GDM1 (cell line): ENCODE results near the gene USP32.

Experiments
- DNase-seq: peaks from one replicate; lab custom pipeline; 2025; lab: John Stamatoyannopoulos, UW

USP32 gene

DNA sequence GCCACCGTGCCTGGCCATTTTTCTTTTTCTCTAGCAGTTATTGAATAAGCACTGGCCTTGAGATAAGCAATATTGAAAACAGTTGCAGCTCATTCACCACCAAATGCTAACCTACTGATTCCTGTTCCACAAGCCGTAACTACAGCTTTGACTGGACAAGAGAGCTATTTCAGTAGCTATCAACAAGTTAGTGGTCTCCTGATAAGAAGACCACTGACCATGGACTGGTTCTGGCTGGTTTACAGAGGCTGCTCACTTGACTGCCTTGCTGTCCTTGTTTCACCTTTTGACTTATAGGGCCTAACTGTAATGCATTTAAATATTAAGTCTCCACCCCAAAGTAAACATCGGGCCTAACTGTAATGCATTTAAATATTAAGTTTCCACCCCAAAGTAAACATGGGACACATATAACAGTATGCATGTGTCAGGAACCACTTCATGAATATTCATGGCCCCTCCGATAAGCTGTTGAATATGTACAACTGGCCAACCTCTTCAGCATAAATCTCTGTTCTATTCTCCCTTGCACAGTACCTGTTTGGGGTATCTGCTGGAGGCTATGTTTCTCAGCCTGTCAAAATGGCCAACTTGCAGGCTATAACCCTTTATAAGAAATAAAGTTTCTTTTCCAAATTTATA lies 94.1 kb downstream of the USP32 start:
- DNase-seq: no peak

DNA sequence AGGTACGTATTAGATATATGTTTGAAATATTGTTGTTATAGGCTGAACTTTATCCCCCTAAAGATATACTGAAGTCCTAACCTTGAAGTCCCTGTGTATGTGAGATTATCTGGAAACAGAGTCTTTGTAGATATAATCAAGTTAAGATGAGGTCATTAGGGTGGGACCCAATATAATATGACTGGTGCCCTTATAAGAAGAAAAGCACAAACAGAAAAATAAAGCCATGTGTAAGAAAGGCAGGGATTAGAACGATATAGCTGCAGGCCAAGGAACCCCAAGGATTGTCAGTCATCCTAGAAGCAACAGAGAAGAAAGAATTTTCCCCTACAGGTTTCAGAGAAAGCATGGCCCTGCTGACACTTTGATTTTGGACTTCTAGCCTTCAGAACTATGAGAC lies 95.8 kb downstream of the USP32 start:
- DNase-seq: no peak

DNA sequence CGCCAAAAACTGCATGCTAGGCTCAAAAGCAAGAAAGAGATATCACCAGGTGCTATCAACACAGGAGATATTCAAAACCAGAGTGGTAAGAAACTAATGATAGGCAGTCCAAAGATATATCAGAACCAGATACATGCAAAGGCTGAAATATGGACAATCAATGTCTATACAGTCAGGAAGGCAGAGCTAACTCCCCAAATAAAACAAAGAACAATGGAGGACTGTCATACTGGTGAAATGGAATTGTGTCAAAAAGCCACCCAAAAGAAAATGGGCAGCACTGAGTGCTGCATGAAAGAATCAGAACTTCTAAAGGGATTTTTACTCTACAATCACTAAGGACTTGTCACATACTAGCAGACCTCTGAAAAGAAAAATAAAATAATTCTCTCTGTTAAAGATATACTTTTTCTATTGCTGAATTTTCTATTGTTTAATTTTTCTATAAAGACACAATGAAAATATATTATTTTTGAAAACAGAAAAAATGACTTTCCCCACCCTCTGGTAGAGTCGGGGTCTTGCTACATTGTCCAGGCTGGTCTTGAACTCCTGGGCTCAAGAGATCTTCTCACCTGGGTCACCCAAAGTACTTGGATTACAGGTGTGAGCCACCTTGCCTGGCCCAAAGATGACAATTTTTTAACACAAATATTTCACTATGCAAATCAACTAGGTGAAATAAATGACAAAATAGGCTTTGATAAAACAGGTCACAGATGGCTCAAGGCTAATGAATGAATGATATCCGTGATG lies 98.2 kb downstream of the USP32 start:
- DNase-seq: no peak

DNA sequence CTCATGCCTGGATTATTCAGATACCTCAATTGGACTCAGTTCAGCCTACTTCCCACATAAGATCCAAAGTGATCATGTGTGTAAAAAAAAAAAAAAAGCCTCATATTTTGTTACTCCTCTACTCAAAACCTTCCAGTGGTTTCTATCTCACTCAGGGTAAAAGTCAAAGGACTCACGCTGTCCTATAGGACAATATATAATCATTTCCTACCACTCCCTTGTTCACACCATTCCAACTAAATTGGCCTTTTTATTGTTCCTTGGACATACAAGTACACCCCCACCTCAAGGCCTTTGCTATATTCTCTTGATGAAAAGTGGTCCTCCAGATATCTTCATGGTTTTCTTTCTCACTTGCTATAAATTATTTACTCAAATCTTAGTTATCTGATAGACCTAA lies 99.2 kb downstream of the USP32 start:
- DNase-seq: no peak

DNA sequence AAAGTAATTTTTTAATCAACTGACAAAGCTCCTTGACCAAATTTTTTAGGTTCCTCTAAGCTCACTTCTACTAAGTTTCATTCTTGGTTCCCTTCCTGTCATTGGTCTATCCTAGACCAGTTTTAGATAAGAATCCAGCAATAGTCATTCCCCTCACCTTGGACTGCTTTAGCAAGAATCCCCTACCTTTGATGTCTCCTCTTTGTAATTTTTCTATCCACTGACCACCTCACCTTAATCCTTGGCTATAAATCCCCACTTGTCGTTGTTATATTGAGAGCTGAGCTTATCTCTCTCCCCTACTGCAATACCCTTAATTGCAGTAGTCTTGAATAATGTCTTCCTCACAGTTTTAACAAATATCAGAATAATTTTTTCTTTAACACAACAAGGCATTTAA lies 107.2 kb downstream of the USP32 start:
- no peak for DNase-seq

DNA sequence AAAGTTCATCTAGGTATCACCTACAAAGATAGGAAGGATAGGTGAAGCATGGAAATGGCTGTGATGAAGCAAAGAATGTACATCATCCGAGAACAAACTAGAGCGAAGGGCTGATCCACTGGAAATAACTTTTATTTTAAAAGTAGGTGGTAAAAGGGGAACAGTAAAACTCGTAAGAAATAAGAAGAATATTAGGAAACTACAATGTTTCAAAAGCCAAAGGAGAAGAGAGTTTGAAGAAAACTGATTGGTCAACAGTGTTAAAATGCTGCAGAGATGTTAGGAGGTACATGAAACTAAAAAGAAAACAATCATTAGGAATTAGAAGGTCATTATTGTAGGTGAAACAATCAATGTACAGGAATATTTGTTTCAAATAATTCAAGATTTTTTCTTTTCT lies 108.1 kb downstream of the USP32 start:
- no peak for DNase-seq

DNA sequence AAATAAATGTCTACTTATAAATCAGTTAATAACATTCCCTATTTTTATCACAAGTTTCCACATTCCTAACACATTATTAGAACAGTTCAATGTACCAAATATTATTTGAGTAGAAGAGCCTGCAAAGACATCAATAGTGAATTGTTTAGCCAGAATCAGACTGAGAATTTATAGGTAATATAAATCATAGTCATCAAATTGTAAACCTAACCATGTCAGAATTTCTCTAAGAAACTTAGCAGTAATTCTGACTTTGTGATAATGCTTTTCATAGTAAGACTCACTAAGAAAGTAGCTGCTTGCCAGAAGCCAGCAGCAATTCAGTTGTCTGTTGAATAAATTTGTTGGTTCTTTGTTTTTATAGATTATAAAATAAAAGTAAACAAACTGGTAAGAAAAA lies 111.3 kb downstream of the USP32 start:
- DNase-seq: no peak

DNA sequence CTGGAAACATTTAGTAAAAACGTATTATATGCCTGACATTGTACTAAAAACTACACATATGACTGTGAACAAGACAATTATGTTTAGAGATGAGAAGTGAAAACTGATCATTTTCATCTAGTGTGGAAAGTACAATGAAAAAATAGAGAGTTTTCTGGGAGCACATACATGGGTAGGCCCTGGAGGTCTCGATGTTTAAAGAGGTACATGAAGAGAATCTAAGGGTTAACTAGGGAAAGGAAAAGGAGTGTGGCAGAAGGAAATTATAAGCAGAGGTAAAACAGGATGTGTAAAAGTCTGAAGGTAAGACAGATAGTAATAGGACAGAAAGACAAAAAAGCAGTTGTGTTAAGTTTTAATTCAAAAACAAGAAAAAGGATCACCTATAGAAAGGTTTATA lies 113.7 kb downstream of the USP32 start:
- no peak for DNase-seq

DNA sequence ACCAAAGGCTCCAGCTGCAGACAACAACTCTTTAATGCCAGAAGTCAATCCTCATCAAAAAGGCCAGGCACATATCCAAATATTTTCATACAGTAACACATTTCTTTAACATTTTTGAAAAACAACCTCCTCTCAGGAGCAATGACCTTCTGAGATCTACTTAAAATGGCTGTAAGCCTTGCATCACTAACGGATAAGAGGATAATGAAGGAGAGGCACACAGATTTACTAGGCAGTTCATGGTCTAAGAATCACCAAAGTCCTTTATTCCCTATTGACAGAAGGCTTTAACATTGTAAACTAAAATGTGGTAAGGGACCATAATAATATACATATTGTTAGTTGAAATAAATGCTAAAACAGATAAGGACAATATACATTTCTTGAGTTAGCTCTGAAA lies 114.7 kb downstream of the USP32 start:
- DNase-seq: no peak

DNA sequence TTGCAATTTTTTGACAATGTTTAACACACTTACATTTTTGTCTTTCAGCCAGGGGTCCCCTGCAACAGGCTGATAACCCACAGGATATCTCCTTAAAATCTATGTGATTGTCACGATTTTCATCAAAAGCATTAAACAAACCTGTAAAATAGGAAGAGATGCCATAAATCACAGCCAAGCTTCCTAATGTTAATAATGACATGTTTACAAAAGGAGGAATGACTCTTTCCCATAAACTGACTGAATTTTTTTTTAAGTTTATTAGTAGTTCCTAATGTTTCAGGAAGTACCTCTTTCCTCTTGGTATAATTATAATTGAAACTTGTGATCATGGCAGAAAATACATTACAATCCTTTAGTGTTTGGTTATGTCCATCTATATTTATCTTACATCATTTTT lies 122.5 kb downstream of the USP32 start:
- DNase-seq: no peak

DNA sequence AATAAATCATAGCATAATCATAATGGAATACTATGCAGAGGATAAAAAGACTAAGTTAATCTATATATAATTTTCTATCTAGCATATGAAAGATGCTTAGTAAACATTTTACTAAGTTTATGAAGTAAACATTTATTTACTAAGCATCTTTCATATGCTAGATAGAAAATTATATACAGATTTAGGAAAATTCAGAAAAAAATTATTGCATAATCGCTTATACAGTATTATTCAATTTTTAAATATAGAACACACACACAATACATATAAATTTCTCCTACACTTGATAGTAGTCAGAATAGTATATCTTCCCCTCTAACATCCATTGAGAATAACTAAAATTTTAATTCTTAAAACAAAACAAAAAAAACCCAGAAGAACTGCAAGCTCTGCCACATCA lies 131.4 kb downstream of the USP32 start:
- DNase-seq: no peak

DNA sequence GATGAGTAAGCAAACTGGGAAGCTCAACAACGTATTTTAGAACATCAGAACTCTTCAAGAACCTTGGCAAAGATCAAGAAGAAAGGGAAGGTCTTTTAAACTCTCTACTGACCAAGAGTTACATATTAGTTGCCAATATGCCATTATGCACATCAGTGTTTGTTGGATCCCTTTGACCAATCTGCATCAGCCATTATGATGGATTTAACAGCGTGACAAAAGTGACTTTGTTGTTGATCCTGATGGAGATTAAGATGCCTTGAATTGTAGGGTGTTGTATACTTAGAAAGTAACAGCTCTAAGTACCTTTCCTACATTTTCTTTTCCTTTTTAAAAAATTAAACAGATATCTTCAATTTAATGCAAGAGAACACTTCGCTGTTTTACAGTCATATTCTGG lies 133.6 kb downstream of the USP32 start:
- no peak for DNase-seq

DNA sequence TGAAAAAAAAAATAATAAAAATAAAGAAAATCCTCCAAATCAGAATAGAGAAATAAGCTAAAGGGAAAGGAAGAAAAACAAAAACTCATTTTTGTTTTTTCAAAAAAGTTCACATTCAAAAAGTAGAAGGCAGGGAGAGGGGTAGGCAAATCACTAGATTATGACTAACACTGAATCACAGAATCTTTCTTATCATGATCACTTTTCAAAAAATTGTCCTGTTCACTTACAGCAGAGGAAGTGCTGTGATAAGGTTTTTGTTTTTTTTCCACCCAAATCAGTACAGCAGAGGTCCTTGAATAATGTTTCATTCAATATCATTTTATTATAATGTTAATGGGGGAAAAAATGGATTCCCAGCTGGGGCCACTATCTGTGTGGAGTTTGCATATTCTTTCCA lies 135.8 kb downstream of the USP32 start:
- DNase-seq: no peak

DNA sequence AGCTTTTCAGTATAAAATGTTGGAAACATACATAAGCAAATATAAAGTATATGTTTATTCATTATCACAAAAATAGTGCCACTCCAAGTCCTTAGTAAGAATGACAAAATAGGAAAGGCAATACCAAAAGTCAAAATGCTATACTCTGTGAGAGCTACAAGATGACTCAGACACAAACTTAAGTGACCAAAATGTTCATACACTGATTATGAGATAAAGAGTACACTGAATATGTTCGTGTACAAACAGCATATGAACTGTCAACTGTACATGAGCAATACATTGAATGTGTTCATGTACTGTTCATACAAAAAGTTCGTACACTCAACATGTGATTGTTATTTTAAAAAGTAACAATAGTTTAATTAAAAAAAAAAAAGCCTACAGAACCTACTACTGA lies 138.9 kb downstream of the USP32 start:
- no peak for DNase-seq

DNA sequence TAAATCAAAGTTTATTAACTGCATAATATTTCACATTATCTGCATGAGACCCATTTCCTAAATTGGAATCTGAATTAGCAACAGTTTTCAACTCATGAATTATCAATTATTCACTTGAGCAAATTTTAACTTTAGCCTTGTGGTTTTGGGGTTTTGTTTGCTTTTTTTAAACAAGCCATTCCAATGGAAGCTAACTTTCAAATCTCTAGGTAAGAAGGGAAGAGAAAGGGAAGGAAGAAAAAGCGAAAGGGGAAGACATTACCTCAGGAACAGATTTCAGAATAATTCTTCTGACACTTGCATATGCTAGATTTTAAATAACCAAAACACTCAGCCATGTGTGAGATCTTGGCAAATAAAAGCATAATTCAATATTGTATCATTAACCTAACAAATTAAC lies 139.5 kb downstream of the USP32 start:
- DNase-seq: no peak

DNA sequence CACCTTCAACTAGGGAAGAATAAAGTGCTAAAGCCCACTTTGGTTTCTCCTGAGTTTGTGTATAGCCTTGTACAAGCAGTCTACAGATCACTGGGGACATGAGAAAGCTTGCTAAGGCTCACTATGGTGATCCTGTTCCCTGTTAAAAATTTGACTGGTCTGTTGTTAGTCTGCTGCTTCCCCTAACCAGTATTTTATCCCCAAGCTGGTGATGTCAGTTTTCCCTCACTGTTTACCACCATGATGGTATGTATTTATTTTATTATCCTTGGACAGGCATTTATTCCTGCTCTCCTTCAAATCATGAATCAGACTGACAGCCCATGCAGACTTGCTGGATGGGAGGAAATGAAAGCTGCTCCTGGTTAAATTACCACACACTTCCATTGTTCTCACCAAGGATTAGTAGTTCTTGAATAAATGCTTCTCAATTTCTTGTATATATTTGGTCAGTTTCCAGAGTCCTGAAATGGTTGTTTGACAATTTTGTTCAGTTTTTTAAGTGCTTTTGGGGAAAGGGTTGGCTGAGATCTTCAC lies 142.6 kb downstream of the USP32 start:
- no peak for DNase-seq

DNA sequence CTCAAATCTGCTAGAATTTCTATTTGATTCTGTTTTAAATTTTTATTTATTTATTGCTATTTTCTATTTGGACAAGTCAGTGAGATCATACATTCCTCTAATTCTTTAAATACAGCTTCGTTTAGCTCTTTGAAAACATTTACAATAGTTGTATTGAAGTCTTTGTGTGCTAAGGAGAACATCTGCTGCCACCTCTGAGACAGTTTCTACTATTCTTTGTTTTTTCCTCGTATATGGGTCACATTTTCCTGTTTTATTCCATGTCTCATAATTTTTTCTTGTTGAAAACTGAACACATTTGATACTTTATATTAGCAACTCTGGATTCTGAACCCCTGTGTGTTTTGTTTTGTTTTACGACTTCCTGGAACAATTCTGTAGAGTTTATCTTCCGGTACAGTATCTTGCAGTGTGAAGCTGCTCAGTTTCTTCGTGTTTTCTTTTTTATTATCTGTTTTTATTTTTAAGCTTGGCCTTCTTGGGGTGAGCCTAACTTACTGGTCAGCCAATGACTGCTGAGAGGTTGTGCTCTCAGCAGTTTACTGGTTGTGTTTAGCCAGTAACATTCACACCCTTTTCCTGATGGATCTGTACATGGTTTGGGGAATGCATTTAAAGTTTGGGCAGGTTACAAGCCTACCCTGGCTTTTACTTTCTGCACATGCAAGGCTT lies 143.2 kb downstream of the USP32 start:
- no peak for DNase-seq

DNA sequence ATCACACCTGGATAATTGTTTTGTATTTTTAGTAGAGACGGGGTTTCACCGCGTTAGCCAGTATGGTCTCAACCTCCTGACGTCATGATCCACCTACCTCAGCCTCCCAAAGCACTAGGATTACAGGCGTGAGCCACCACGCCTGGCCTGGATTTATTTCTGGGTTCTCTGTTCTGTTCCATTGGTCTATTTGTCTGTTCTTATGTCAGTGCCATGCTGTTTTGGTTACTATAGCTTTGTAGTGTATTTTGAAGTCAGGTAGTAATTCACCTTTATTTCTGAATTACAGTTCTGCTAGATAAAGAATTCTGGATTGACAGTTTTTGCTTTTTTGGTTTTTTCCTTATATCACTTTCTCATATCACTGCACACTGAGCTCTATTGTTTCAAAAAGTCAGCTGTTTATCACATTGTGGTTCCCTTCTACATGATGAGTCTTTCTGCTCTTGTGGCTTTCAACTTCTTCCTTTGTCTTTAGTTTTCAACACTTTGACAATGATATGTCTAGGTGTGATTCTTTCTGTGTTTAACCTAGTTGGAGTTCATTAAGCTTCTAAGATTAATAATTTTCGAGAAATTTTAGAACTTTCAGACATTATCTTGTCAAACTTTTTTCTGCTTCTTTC lies 144.0 kb downstream of the USP32 start:
- no peak for DNase-seq

DNA sequence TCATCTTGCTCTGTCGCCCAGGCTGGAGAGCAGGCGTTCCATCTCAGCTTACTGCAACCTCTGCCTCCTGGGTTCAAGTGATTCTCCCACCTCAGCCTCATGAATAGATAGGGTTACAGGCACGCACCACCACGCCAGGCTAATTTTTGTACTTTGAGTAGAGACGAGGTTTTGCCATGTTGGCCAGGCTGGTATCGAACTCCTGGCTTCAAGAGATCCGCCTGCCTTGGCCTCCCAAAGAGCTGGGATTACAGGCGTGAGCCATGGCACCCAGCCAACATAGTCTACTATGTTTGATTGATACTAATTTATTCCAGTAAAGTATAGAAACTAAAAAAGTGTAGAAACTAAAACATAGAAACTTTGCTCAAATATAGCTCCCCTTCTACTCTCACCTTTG lies 147.3 kb downstream of the USP32 start:
- no peak for DNase-seq

DNA sequence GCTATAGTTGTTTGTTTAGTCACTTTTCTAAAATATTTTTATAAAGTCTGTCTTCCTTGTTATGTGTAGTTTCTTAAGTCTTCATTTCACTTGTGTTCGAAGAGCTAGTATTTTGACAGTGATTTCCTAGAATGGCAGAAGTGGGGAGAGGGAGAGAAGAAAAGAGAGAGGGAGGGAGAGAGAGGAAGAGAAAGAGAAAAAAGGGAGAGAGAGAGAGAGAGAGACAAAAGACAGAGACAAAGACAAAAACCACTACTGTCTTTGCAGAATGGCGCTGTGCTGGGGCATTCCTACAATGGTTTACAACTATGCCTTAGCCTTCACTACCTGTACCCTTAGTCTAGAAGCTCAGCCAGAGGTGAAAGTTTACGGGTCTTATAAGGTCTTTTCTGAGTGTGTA lies 151.6 kb downstream of the USP32 start:
- no peak for DNase-seq

DNA sequence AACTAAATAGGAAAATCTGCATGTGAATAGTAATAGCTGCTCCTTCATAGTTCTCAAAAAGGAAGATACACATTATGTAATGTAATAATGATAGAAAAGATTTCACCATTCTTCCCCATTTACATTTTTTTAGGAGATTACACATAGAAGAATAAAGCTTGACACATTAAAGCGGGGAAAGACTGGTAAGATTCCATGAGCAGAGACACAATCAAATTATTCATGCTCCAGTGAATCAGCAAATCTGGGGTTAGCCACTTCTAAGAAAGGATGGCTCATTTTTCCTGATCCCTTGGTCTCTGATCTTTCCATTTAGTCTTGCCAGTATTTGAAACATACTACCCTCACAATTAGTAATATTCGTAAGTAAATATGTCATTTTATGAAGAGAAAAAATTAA lies 160.2 kb downstream of the USP32 start:
- no peak for DNase-seq

DNA sequence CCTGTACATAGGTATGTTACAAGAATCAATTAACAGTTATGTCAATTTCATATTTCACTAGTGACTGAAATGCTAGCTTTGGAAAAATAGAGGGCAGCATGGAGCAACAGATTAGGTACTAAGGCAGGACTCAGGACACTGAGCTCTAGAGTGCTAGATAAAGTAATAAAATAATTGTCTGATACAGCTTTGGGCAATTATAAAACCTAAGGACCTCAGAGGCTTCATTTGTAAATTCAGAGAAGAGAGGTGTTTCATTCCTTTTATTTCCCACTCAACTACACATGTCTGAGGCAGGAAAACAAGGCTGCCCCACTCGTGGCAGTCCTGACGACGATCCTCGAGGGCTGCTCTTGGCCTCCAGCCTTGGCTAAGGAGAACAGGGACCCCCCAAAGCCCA lies 160.7 kb downstream of the USP32 start:
- no peak for DNase-seq

DNA sequence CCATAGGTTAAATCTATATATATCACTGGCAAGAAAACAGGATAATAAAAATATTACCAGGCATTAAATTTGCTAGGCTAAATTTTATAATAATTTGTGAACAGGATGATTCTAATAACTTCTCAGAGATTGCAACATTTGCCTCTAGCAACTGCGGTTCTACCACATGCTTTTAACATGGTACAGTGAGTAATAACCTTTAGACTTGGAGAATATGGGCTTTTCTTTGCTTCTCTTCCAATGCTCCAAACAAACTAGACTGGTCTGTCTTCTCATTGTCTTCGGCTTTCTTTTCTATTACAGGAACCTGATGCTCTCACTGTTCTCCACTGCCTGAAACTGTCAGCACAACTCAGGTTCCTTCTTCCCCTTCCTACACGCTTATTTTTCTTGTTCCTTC lies 161.6 kb downstream of the USP32 start:
- DNase-seq: no peak
